Fibroblast of skin of right quadriceps (primary cell): Measurements from ENCODE around the gene ADGRV1.
A peak's percentile ranks its signal among the peaks of the same experiment; 100 is the strongest.
"Not testable (repeated sequence)": the region's sequence is repeated elsewhere in the genome, so short reads cannot be mapped to it uniquely, and the experiment has no call there.

ENCODE experiments used
- DNase-seq: peaks from one replicate; pipeline ENCODE4 v3.0.0-alpha.2; 2013

Gene ADGRV1

DNA sequence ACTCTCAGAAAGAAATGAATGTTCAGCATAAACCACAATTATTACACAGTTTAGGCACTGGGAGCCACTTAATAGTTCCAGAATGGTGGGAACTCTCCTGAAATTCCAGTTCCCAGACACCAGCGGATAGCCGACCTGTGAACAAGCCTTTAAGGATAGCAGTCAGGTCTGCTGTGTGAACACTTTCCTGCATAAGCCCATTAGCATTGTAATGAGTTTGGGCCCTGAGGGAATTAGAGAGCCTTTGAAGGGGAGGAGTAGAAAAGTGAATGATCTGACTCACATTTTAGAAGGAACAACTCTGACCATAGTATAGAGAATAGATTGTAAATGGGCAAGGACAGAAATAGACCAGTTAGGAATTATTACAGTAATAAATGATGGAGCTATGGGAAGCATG is 189.1 kb downstream of the ADGRV1 start:
- DNase-seq = peak; percentile 4

DNA sequence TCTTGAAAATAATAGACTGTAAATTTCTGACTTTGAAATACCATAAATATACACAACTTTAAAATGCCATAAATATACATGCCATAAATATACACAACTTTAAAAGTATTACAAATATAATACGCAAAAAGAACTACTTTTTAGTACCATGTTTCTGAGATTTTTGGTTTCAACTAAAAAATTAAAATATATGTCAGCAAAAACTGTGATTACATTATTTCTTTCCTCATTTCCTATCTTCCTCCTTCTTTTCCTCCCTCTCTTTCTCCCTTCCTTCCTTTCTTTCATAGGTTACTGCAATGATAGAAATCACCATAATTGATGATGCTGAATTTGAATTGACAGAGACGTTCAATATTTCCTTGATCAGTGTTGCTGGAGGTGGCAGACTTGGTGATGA is 200.5 kb downstream of the ADGRV1 start:
- DNase-seq = no peak

DNA sequence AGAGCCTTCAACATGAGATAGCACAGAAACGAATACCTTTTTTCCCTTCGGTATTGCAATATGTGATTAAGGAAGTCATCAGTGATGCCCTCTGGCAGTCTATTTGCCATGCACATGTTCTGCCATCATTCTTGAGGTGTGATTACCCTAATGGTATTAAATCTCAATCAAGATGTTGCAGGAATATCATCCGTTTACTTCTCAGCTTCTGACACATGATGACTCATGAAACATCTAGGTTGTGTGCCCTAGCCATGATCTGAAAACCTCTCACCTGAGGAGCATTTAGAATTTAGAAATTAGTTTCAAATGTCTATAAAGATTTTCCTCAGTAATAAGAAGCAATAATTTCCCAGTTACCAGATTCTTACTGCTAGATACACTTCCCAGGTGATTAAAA is 209.1 kb downstream of the ADGRV1 start:
- DNase-seq = no peak

DNA sequence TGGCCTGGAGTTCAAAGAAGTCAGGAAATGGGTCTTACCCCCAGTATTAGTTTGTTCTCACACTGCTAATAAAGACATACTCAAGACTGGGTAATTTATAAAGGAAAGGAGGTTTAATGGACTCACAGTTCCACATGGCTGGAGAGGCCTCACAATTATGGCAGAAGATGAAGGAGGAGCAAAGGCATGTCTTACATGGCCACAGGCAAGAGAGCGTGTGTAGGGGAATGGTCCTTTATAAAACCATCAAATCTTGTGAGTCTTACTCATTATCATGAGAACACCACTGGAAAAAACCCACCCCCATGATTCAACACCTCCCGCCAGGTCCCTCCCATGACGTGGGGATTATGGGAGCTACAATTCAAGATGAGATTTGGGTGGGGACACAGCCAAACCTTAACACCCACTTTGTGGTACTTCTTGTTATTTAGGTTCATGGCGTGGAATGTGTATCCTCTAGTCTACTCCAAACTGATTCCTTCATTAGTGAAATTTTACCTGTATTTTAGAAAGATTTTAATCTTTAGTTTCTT is 211.5 kb downstream of the ADGRV1 start:
- not testable (repeated sequence) for DNase-seq

DNA sequence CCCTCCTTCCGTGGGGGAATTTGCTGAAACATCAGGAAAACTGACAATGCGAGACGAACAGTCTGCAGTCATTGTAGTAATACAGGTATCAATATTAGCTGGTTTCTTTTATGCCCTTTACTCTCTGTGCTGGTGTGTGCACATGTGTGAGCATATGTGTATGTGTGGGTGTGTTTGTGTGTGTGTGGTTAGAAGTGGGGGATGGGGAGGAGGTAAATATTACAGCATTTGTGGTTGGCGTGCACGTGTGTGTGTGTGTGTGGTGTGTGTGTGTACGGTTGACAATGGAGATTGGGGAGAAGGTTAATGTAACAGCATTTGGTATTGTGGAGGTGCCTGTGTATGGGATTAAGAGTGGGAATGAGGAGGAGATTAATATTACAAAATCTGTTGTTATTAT is 219.4 kb downstream of the ADGRV1 start:
- no peak for DNase-seq

DNA sequence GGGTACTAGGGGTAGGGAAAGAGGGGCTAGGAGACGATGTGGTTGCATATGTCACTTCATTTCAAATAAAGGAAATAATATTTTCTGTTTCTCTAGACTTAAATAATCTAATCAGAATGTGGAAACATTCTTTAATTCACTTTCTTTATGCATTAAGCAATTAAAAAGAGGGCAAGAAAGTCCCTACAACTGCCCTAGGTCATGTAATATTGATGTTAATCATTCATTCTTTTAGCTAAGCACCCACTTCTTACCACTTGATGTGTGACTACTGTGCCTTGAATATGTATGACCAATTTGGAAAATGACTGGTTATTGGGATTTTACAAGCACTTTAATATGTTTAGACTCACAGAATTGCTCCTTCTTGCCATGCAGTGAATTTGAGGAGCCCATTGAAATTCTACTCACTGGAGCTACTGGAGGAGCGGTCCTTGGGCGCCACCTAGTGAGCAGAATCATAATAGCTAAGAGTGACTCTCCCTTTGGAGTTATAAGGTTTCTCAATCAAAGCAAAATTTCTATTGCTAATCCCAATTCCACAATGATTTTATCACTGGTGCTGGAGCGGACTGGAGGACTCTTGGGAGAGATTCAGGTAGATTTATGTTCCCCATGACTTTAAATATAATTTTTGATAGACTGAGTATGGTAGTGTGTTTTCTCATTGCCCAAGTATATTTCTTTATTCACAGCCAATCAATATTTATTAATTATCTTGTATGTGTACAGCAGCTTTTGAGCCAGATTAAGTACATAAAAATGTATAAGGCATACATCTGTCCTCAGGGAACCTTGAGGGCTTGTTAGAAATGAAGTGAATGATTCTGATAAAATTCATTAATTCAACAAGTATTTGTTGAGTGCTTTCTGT is 225.1 kb downstream of the ADGRV1 start:
- peak; percentile 57 for DNase-seq

DNA sequence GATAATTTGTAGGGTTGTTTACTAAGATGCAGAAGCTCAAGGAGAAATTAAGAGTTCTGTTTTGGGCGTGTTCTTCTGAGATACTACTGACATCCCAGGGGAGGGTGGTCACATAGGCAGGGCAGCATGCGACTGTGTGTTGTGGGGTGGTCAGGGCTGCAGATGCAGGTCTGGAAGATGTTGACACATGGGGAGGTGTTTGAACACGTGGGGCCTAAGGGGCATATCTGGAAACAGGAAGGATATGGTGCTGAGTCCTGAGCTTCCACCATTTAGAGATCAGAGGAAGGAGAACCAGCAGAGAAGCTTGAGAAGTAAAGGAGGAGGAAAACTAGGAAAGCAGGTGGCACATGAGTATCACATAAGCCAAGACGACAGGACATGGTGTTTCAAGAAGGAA is 228.2 kb downstream of the ADGRV1 start:
- DNase-seq = no peak

DNA sequence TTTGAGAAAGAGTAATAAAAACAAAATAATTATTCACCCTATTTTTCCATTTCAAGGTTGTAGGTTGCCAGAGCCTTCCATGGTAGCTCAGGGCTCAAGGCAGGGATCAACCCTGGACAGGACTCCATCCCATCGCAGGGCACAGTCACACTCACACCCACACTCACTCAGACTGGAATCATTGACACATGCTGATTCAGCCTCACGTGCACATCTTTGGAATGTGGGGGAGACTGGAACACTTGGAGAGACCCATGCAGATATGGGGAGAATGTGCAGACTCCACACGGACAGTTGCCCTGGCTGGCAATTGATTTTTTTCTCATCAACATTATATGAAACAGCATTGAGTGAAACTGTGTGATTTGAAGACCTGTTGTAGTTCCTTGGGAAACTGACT is 234.1 kb downstream of the ADGRV1 start:
- DNase-seq = peak; percentile 5

DNA sequence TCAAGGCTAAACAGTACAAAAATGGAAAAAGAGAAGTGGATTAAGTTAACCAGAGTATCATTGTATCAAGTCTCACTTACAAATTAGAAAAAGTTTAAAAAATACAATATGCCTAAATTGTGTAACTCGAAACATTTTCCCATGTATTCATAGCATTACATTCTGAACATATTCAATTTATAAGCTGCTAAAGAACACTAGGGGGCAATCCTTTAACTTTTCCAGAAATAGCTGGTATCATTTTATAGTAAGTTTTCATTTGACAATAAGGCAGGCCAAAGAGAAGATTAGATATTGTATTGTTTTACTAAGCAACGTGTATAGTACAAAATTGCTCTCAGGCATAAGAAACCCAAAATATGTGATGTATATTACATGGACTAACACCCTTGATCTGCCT is 234.6 kb downstream of the ADGRV1 start:
- no peak for DNase-seq

DNA sequence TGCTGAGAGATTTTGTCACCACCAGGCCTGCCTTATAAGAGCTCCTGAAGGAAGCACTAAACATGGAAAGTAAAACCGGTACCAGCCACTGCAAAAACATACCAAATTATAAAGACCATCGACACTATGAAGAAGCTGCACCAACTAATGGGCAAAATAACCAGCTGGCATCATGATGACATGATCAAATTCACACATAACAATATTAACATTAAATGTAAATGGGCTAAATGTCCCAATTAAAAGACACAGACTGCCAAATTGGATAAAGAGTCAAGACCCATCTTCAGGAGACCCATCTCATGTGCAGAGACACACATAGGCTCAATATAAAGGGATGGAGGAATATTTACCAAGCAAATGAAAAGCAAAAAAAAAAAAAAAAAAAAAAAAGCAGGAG is 238.3 kb downstream of the ADGRV1 start:
- DNase-seq = not testable (repeated sequence)

DNA sequence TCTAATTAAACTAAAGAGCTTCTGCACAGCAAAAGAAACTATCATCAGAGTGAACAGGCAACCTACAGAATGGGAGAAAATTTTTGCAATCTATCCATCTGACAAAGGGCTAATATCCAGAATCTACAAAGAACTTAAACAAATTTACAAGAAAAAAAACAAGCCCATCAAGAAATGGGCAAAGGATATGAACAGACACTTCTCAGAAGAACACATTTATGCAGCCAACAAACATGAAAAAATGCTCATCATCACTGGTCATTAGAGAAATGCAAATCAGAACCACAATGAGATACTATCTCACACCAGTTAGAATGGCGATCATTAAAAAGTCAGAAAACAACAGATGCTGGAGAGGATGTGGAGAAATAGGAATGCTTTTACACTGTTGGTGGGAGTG is 241.5 kb downstream of the ADGRV1 start:
- DNase-seq = not testable (repeated sequence)

DNA sequence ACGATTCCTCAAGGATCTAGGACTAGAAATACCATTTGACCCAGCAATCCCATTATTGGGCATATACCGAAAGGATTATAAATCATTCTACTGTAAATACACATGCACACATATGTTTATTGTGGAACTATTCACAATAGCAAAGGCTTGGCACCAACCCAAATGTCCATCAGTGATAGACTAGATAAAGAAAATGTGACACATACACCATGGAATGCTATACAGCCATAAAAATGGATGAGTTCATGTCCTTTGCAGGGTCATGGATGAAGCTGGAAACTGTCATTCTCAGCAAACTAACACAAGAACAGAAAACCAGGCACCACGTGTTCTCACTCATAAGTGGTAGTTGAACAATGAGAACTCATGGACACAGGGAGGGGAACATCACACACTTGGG is 241.9 kb downstream of the ADGRV1 start:
- DNase-seq = not testable (repeated sequence)

DNA sequence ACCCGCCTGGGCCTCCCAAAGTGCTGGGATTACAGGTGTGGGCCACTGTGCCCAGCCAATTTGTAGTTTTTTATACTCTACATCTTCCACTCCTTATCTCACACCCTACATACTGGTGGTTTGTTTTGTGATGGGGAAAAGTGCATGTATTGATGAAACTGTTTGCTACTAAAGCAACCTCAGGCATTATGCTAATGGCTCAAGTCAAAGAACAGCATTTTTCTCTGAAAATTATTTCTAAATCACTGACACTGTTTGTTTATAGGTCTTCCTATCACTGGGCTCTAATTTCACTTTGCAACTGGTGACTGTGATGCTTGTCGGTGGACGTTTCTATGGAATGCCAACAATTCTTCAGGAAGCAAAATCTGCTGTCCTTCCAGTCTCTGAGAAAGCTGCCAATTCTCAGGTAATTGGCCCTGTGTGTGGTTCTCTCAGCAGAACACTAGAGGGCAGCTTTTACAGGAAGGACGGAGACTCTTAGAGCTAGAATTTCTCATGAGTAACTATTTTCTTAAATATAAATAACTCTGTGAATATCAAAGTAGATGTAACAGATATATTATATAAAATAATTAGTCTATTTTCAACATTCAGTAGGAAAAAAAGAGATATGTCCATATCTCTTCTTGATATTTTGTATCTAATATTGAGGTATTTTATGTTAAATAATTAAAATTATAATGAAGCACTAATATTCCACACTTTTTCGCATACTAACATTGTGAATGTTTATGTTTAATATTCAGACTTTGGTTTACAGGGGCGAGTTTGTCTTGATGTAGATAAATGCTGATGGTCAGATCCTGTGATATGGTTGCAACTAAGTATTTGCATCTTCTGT is 244.1 kb downstream of the ADGRV1 start:
- DNase-seq = peak; percentile 23

DNA sequence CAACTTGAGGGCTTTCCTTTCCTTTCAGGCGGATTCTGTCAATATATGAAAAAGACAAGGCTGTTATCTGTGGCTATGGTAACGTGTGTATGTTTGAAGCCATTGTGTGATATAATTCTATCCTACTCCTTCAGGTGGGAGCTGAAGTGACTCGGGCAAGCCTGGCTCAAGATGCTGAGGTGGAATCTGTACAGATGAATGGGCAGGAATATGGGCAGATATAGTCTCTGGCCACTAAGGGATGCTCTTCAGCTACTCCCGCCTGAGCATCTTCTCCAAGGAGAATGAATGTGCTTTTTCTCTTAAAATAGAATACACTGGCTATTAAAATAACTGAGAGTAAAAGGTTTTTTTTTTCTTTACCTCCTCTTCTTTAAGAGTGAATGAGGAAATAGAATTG is 244.8 kb downstream of the ADGRV1 start:
- no peak for DNase-seq

DNA sequence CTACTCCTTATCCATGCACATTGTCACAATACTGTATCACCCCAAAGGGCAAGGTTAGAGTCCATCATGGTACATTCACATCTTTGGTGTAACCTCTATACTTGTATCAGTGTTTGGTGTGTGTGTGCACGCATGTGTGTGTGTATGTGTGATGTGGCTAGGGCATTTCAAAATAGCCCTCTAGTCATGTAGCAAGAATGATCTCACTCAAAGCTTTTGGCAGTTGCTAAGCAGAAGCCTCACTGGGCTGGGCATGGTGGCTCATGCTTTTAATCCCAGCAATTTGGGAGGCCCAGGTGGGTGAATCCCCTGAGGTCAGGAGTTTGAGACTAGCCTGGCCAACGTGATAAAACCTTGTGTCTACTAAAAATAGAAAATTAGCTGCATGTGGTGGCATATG is 245.3 kb downstream of the ADGRV1 start:
- DNase-seq = peak; percentile 4

DNA sequence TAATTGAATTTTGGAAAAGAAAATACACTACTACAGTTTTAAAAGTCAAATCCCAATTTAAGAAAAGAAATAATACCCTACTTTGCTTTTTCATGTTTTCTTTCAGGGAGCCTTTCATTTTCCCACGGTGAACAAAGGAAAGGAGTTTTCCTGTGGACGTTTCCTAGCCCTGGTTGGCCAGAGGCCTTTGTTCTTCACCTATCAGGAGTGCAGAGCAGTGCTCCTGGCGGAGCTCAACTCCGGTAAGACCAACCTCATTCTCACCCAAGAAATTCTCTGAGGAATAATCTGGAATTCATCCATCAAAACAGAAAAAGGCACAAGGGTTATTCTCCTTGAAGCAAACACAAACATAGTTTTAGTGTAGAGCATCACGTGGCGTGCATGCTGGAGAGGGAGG is 248.9 kb downstream of the ADGRV1 start:
- DNase-seq = no peak

DNA sequence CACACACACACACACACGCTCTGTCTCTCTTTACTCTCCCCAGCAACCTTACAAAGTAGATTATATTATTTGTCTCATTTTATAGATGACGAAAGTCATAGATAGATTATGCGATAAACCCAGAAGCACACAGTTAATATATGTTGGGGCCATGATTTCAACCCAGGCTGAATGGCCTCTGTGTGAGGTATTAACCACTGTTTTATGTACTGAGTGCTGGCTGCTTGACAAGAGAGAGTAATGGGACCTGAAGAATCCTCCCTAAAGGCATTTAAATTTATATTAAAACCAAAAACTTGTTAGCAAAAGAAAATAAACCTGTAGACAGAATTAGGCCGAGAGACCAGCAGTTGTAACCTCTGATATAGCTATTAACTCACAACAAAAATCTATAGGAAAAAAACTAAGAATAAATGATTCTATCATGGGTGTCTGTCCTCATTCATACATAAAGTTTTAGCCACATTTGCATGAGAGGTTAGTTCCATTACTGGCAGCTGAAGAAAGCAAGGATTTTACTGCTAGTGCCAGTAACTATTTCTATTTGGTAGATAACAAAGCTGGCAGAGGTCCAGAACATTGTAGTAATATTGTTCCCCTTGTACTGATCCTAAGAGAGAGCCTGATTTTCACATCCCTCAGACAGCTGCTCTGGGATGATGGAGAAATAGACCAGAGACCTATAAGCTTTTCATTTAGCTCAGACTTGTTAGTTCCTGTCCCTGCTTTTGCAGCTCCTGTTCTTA is 250.9 kb downstream of the ADGRV1 start:
- DNase-seq = no peak

DNA sequence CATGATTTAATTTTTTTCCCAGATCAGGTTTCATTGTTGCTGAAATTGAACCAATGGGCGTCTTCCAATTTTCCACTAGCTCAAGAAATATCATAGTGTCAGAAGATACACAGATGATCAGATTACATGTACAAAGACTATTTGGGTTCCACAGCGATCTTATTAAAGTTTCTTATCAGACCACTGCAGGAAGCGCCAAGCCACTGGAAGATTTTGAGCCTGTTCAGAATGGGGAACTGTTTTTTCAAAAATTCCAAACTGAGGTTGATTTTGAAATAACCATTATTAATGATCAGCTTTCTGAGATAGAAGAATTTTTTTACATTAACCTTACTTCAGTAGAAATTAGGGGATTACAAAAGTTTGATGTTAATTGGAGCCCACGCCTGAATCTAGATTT is 251.6 kb downstream of the ADGRV1 start:
- no peak for DNase-seq

DNA sequence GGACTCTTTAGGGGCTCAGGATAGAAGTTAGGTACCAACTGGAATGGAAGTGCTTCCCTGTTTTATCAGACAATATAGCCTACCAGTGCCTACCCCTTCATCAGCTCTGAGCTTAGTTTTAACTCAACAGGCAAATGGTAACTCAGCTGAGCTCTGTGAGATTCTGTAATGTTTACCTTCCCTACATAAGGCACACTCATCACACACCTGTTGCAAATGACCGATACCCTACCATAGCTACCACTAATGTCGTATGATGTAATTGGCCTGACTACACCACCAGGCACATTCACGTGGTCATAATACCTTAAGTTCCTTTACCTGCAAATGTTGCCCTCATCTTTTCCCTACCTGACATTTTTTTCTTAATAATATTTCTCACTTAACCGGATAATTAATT is 254.8 kb downstream of the ADGRV1 start:
- DNase-seq = no peak

DNA sequence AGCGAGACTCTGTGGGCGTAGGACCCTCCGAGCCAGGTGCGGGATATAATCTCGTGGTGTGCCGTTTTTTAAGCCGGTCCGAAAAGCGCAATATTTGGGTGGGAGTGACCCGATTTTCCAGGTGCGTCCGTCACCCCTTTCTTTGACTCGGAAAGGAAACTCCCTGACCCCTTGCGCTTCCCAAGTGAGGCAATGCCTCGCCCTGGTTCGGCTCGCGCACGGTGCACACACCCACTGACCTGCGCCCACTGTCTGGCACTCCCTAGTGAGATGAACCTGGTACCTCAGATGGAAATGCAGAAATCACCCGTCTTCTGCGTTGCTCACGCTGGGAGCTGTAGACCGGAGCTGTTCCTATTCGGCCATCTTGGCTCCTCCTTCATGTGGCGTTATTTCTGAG is 263.5 kb downstream of the ADGRV1 start:
- DNase-seq = not testable (repeated sequence)

DNA sequence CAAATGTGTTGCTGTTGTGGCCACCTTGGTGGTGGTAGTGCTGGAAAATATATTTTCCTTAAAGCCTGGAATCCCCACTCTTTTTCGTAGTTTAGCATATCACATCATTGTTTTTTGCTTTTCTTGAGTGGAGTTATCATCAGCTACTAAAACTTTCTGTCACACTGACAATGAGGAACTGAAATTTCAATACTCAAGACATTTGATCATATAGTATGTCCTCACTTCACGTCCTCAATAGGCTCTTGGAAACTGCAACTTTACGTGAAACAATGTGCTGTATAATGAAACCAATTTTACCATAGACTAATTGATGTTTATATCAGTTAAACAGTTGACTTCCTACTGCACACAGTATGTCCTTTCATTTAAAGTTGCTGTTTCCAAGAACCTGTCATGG is 265.8 kb downstream of the ADGRV1 start:
- DNase-seq = no peak

DNA sequence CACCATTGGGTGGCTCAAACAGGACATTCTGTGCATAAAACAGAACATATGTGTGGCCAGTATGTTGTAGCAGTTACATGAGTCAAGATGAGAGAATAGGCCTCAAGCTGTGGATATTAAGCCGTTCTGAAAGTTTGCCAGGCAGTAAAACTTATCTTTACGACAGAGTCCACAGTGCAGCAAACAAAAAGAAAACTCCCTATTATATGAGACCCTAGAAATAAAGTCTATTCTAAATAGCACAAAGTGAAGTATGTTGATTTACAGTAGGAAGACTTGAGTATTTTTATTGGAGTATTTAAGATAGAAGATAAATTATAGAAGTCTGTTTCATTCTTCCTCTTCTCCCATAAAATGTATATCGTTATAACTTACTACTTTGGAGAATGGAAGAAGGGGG is 271.5 kb downstream of the ADGRV1 start:
- DNase-seq = no peak

DNA sequence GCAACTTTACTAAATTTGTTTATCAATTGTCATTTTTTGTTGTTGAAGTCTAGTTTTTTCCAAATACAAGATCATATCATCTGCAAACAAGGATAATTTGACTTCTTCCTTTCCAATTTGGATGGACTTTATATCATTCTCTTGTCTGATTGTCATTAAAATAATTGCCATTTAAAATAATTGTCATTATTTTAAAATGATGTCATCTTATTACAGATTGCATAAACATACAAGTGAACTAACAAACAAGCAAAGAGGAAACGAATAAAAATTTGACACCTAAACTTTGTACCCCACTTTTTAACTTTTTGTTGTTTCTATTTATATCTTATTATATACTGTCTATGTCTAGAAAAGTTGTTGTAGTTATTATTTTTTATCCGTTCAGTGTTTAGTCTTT is 275.2 kb downstream of the ADGRV1 start:
- DNase-seq = no peak
